Hematopoietic multipotent progenitor cell treated with erythropoietin and hydrocortisone succinate and interleukin-3 and kit ligand, for 6 days (in vitro differentiated cells): Measurements from ENCODE around the gene CD24.
"Not testable (repeated sequence)": the region's sequence is repeated elsewhere in the genome, so short reads cannot be mapped to it uniquely, and the experiment has no call there.

Source experiments
- DNase-seq: peaks from one replicate; pipeline ENCODE4 v3.0.0-alpha.2; 2015

CD24 gene, protein sequence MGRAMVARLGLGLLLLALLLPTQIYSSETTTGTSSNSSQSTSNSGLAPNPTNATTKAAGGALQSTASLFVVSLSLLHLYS

GRCh38 chr6:106974336-106974998 lies at the start of gene CD24:
Gene CD24 (minus strand): TSS chr6:106974729. CDS start chr6:106974646, 83 bp downstream.
- no peak for DNase-seq

DNA sequence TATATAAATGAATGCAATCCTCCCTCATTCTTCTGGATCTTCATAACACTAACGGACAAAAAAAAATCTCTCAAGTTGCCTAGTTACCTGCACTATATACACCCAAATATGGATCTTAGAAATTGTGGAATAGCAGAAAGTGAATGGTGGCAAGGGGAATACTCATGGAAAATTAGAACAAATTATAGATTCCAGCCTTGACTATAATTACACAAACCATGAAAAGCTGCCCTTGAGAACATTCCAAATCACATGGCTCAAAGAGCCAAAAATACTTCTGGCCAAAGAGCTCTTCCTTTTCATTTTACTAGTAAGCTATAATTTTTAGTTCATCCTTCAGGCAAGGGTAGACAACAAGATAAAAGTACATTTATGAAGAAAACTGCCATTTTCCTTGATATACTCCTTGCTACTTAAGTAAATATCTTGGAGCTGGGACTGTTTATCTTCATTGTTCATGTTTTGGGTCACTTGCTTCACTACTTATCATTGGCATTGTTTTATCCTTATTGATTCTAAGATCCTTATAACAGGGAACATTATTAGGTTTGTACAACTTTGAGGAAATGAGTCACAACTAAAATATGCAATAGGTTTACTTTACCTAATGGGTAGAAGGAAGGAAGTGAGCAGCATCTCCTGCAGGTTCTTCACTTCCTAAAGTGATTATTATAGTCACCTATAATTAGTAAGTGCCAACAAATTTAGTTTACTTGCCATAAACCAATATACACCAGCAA lies 47.1 kb upstream of the CD24 start:
- DNase-seq, result no peak

DNA sequence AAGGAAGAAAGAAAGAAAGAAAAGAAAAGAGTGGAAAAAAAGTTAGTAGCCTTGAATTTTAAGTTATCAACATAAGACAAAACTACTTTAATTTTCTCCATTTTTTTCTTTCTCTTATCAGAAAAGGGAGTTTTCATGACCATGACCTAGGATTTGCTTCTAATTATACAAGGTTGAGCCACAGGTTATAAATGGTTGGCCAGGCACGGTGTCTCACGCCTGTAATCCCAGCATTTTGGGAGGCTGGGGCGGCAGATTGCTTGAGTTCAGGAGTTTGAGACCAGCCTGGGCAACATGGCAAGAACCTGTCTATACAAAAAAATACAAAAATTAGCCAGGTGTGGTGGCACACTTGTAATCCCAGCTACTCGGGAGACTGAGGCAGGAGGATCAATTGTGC lies 45.7 kb upstream of the CD24 start:
- no peak for DNase-seq

GRCh38 chr6:107019628-107020027 lies 45.1 kb upstream of the CD24 start:
- not testable (repeated sequence) for DNase-seq

DNA sequence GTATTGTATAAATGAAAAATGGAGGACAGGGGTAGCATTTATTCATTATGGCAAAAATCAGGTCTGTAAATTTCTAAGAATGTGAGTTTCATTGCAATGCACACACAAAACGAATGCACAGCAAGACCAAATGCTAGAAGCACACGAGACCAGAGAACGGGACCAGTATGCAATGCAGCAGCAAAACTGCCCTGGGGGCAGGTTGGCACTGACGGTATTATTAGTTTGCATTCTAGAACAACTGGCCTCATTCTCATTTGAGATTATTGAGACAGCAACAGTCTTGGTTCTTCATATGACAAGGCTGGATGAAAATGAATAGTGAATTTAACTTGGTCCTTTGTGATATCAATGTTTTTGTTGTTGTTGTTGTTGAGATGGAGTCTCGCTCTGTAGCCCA lies 44.5 kb upstream of the CD24 start:
- no peak for DNase-seq

DNA sequence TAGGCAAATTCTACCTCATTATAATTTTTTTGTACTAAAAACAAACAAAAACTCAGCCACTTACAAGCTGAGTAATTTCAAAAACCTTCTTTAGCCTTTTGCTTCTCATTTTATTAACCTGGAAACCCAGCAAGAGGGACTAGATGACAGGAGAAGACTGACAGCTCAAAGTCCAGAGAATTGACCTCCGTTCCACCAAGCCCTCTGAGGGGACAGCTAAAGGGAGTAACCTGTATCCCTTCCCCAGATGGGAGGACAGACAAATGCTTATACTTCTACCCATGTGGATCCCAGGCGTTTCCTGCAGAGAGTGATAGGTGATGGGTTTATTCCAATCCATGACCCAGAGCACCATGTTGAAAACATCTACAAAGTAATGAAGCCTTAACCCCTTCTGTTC lies 35.0 kb upstream of the CD24 start:
- DNase-seq, result no peak

DNA sequence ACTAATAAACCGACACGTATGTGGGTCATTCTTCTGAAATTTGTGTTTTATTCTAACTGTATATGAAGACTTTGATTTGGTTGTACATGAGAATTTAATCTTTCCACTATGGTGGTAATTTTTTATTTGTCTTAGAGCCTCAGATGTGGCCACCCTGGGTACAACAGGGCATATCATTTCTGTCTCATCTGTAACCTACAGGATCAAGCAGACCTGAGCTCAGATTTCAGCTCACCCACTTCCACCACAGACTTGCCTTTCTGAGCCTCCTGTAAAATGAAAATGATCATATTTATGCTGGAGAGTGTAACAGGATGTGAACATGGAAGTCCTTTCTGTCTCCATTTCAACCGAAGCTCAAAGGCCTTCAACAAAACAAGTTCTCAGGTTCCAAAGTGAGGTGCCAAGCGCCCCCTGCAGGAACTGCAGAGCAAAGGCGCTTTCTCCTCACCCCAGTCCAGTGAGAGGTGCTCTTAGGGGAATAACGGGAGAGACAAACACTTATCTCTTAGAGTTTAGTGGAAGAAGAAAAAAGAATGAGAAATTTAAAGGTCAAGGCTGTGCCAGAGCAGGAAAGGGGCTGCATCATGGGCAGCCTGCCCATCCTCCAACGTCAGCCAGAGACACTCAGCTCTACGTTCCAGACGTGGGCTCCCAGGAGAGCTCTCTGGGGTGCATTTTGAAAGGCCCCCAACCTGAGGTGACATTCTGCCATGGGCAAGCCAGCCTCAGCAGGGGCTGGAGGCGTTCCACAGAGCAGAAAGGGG lies 23.0 kb upstream of the CD24 start:
- DNase-seq, result peak; percentile 78

DNA sequence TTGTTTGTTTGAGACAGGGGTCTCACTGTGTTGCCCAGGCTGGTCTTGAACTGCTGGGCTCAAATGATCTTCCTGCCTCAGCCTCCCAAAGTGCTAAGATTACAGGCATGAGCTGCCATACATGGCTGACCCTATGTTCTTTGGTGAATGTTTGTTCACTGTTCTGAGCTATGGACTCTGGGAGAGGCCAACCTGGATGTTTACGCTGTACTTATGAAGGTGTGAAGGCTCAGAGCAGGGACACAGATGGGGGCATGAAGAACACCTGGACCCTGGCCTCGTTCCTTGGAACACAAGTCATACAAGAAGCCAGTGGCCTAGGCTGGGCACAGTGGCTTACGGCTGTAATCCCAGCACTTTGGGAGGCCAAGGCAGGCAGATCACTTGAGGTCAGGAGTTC lies 21.1 kb upstream of the CD24 start:
- DNase-seq, result no peak

- not testable (repeated sequence) for DNase-seq
Measured at GRCh38 chr6:106989737-106990136, 15.2 kb upstream of the CD24 start.

DNA sequence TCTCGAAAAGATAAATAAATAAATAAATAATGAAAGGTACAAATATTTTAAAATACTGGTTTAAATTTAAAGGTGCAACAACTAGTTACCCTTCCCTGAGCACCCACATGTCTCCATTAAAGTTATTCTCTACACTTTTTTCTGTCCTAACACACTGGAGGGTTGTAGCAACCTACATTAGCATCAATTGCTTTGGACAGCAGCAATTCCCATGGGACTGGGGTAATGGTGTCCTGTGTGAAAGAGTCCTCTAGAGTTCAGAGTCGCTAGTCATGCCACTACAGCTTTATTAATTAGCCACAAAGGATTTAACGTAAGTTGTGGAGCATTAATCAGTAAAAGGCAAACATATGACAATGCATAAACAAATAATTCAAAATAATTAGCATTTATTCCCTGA lies 14.1 kb upstream of the CD24 start:
- no peak for DNase-seq

DNA sequence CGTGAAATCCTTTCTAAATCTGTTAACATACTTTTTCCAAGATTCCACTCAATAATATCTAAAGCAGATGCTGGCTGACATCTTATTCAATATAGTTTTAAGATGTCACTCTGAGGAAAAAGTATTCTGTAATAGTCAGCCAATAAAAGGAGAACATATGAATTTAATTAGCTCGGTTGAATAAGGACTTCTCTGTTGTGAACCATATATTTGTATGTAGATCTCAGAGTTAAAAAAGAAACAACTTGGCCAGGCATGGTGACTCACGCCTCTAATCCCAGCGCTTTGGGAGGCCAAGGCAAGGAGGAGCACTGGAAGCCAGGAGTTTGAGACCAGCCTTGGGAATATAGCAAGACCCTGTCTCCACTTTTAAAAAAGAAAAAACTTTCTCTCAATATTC lies 7.4 kb upstream of the CD24 start:
- no peak for DNase-seq

DNA sequence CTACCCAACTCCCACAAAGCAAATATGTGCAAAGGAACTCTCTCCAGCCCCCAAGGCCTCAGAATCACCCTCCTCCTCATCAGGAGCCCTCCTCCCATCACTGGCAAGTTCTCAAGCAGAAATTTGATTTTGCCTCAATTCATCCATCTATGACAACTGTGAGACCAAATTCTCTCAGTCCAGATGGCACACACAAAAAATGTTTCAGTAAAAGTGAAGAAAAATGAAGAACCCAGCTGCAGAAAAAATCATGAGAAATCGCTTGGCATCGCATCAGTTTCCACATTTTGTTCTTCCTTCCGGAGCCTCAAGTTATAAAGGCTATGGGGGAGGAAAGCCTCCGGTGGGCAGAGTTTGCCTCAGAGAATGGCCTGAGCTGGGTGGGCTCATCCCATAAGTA lies 6.4 kb upstream of the CD24 start:
- no peak for DNase-seq

DNA sequence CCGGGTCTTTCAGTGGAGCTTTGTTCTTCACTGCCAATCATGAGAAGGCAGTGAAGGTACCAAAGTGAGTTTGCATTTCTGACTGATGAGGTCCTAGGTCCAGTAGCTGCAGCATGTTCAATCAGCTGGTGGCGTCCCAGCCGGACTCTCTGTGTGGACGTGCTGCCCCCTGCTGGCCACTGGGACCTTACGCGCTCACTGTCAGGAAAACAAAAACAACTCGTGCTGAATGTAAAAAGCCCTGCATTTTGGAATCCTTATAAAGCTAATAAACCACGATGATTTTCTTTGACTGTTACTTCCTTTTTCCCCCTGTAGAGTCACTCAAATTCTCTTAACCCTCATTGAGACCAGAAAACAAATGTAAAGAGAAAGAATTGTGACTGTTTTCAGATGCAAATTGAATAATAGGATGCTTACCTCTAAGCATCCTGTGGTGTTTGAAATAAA lies 4.9 kb upstream of the CD24 start:
- DNase-seq, result peak; percentile 92

DNA sequence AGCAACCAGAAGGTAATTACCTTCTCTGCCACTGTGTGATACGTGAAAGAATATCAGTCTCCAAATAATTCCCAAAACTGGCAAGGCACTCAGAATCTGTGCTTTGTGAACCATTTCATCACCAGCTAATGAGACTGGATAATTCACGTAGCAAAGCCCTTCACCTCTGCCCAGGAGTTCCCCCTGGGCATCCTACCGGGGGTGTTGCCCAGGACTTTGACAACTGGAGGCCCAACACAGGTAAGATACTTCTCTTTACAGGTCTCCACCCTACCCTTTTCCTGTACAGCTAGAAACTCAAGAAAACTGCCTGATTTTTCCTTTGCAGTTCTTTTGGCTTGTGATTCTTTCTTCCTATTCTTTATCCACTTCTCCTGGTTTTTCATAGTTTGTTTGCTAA lies 2.7 kb upstream of the CD24 start:
- DNase-seq, result no peak

- no peak for DNase-seq
Measured at GRCh38 chr6:106976270-106976669, 1.7 kb upstream of the CD24 start.

GRCh38 chr6:106975738-106976064 lies 1.2 kb upstream of the CD24 start:
- DNase-seq, result peak; percentile 22

- no peak for DNase-seq
Measured at GRCh38 chr6:106974999-106975737, 639 bp upstream of the CD24 start.

GRCh38 chr6:106973836-106974335 lies 643 bp downstream of the CD24 start:
- DNase-seq, result no peak

- no peak for DNase-seq
Measured at GRCh38 chr6:106973018-106973835, 1.3 kb downstream of the CD24 start.

DNA sequence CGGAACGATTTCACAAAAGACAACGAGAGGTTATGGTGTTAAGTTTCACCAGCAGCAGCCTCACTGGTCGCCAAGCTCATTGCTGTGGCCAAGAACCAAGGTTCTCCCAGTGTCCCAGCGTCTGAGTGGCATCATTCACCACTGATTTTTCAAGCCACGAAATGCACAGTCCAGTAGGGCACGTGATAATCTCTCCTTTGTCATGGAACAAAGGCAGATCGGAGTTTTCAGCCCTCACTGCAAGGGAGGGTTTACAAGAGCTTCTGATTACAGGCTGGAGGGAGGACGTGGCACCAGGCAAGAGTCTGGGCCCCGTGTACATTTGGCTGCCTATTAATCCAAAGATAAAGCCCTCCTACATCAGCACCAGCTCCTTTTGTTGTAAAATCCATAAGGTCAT lies 2.0 kb downstream of the CD24 start:
- DNase-seq, result peak; percentile 3

DNA sequence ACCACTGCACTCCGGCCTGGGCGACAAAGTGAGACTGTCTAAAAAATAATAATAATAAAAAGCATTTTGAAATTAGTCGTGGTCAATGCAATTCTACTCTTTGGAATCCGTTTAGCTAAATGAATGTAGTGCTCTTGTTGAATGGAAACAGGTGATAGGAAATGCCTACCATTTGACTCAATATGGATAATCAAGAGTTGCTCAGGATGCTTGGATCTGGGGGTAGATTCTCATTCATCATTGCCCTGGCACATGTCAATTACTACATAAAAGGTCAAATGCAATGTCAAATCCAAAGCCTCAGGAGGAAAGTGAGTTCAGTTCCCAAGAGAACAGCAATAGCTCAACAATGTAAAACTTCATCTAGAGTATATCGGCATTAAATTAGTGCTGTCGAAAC lies 3.8 kb downstream of the CD24 start:
- DNase-seq, result not testable (repeated sequence)
